T-helper 2 cell (primary cell): Measurements from ENCODE around the gene GBE1.
"Not testable (repeated sequence)": the region's sequence is repeated elsewhere in the genome, so short reads cannot be mapped to it uniquely, and the experiment has no call there.

Experiments used
- DNase-seq, 5 experiments: peaks; one replicate each; pipeline versions ENCODE4 v3.0.0 to v3.0.0-alpha.2; 2012 to 2022

The GBE1 gene

GRCh38 chr3:81518945-81519344 is 242.5 kb downstream of the GBE1 start:
- no peak for DNase-seq

- no peak for DNase-seq
Observed at GRCh38 chr3:81516042-81516441, 245.4 kb downstream of the GBE1 start.

GRCh38 chr3:81513591-81513990 is 247.9 kb downstream of the GBE1 start:
- no peak for DNase-seq

- no peak for DNase-seq
Observed at GRCh38 chr3:81503026-81503425, 258.4 kb downstream of the GBE1 start.

GRCh38 chr3:81502236-81502635 is 259.2 kb downstream of the GBE1 start:
- no peak for DNase-seq

- DNase-seq: no peak
Observed at GRCh38 chr3:81500039-81500438, 261.4 kb downstream of the GBE1 start.

- DNase-seq: no peak
Observed at GRCh38 chr3:81497572-81498251, 263.7 kb downstream of the GBE1 start.

- no peak for DNase-seq
Observed at GRCh38 chr3:81496407-81497104, 264.9 kb downstream of the GBE1 start.

GRCh38 chr3:81492471-81492870 is 269.0 kb downstream of the GBE1 start:
- DNase-seq: not testable (repeated sequence)

- no peak for DNase-seq
Observed at GRCh38 chr3:81492040-81492439, 269.4 kb downstream of the GBE1 start.

GRCh38 chr3:81490541-81491288 is 270.7 kb downstream of the GBE1 start:
- peak; percentile 10 to 81 (median 54) for DNase-seq

GRCh38 chr3:81485444-81485865 is 276.0 kb downstream of the GBE1 start:
- DNase-seq: no peak

- DNase-seq: no peak
Observed at GRCh38 chr3:81484520-81484919, 276.9 kb downstream of the GBE1 start.

GRCh38 chr3:81483046-81483445 is 278.4 kb downstream of the GBE1 start:
- DNase-seq: no peak

- no peak for DNase-seq
Observed at GRCh38 chr3:81477740-81478139, 283.7 kb downstream of the GBE1 start.

- DNase-seq: no peak
Observed at GRCh38 chr3:81476692-81477091, 284.8 kb downstream of the GBE1 start.

GRCh38 chr3:81472600-81473362 is 288.7 kb downstream of the GBE1 start:
- DNase-seq: no peak

GRCh38 chr3:81470524-81471278 is 290.7 kb downstream of the GBE1 start:
- DNase-seq: no peak

GRCh38 chr3:81468391-81468790 is 293.1 kb downstream of the GBE1 start:
- DNase-seq: no peak

GRCh38 chr3:81466201-81466560 is 295.3 kb downstream of the GBE1 start:
- no peak for DNase-seq

GRCh38 chr3:81465510-81466200 is 295.8 kb downstream of the GBE1 start:
- DNase-seq: no peak

- DNase-seq: no peak
Observed at GRCh38 chr3:81463781-81464180, 297.7 kb downstream of the GBE1 start.
